HepG2 (cell line): Measurements from ENCODE around the gene SOX14.

ENCODE experiments used
- CHD4 ChIP-seq: fragments of 200-600 bp; sonication (generic); IDR thresholded peaks from 2 replicates; pipeline ENCODE4 v1.7.0; 2017; ENCODE audit warnings: mild to moderate bottlenecking, low read length, borderline replicate concordance
- CREM ChIP-seq, 2 experiments: sonication (generic) in 1 of 2; formaldehyde crosslinking in 1 of 2; IDR thresholded peaks; 2 replicates each; pipeline versions ENCODE4 v1.4.0 to v1.6.1; 2016 to 2020; ENCODE audit warnings: antibody characterized with exemption in 1 of 2, mild to moderate bottlenecking in 1 of 2, missing genetic modification reagents in 1 of 2
- DMTF1 ChIP-seq: sonication (generic); formaldehyde crosslinking; IDR thresholded peaks from 2 replicates; pipeline ENCODE4 v1.4.0; 2020; ENCODE audit warnings: mild to moderate bottlenecking, missing genetic modification reagents
- ELK4 ChIP-seq: sonication (generic); formaldehyde crosslinking; IDR thresholded peaks from 2 replicates; pipeline ENCODE4 v1.9.0; 2021; ENCODE audit warnings: missing genetic modification reagents, borderline replicate concordance
- FOXK1 ChIP-seq: sonication (generic); formaldehyde crosslinking; IDR thresholded peaks from 2 replicates; pipeline ENCODE4 v1.4.0; 2020; ENCODE audit warnings: low read depth, missing genetic modification reagents, borderline replicate concordance
- ZNF678 ChIP-seq: sonication (generic); formaldehyde crosslinking; IDR thresholded peaks from 2 replicates; pipeline ENCODE4 v1.4.0; 2020; ENCODE audit warnings: mild to moderate bottlenecking, missing genetic modification reagents
- TF ChIP-seq, protein P1 (sequence below): fragments of 450-650 bp; IDR thresholded peaks from 2 replicates; pipeline ENCODE4 v1.6.1; 2016
- TF ChIP-seq, protein P2 (sequence below): IDR thresholded peaks from 2 replicates; pipeline ENCODE4 v1.6.1; 2012; ENCODE audit warnings: inconsistent platforms
- TF ChIP-seq, protein P3 (sequence below): fragments of 450-650 bp; IDR thresholded peaks from 2 replicates; pipeline ENCODE4 v1.6.1; 2017; ENCODE audit warnings: mild to moderate bottlenecking

GRCh38 chr3:137772214-137772955 is 8.3 kb downstream of the SOX14 start:
- no peak for TF ChIP-seq ZNF678
- no peak for TF ChIP-seq ELK4 (CRISPR knock-in tag)
- TF ChIP-seq, protein P1, sequence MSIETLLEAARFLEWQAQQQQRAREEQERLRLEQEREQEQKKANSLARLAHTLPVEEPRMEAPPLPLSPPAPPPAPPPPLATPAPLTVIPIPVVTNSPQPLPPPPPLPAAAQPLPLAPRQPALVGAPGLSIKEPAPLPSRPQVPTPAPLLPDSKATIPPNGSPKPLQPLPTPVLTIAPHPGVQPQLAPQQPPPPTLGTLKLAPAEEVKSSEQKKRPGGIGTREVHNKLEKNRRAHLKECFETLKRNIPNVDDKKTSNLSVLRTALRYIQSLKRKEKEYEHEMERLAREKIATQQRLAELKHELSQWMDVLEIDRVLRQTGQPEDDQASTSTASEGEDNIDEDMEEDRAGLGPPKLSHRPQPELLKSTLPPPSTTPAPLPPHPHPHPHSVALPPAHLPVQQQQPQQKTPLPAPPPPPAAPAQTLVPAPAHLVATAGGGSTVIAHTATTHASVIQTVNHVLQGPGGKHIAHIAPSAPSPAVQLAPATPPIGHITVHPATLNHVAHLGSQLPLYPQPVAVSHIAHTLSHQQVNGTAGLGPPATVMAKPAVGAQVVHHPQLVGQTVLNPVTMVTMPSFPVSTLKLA = no peak
- TF ChIP-seq CHD4 = no peak
- no peak for TF ChIP-seq DMTF1 (CRISPR knock-in tag)
- no peak for TF ChIP-seq CREM (IDR thresholded peaks at IDR 0.05)
- TF ChIP-seq CREM (CRISPR knock-in tag; IDR thresholded peaks at IDR 0.05) = no peak
- TF ChIP-seq, protein P2, sequence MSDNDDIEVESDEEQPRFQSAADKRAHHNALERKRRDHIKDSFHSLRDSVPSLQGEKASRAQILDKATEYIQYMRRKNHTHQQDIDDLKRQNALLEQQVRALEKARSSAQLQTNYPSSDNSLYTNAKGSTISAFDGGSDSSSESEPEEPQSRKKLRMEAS = no peak
- no peak for TF ChIP-seq FOXK1 (CRISPR knock-in tag)
- TF ChIP-seq, protein P3, sequence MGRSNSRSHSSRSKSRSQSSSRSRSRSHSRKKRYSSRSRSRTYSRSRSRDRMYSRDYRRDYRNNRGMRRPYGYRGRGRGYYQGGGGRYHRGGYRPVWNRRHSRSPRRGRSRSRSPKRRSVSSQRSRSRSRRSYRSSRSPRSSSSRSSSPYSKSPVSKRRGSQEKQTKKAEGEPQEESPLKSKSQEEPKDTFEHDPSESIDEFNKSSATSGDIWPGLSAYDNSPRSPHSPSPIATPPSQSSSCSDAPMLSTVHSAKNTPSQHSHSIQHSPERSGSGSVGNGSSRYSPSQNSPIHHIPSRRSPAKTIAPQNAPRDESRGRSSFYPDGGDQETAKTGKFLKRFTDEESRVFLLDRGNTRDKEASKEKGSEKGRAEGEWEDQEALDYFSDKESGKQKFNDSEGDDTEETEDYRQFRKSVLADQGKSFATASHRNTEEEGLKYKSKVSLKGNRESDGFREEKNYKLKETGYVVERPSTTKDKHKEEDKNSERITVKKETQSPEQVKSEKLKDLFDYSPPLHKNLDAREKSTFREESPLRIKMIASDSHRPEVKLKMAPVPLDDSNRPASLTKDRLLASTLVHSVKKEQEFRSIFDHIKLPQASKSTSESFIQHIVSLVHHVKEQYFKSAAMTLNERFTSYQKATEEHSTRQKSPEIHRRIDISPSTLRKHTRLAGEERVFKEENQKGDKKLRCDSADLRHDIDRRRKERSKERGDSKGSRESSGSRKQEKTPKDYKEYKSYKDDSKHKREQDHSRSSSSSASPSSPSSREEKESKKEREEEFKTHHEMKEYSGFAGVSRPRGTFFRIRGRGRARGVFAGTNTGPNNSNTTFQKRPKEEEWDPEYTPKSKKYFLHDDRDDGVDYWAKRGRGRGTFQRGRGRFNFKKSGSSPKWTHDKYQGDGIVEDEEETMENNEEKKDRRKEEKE = no peak
